CD4-positive, alpha-beta T cell (primary cell): ENCODE data around the gene RGS17. TPM values are rescaled to one million over a fixed set of nuclear protein-coding genes. Genes with fewer than 3 reads are reported as not detected.

Experiments used
- ATAC-seq: fragments of 200-7000 bp; cut with Tn5 transposase; one replicate; pipeline ENCODE4 v1.10.0; 2022; ENCODE audit warnings: mild to moderate bottlenecking; ENCODE audit not compliant: poor library complexity
- CTCF ChIA-PET: fragments of 350-600 bp; sonication (Branson Sonifier 250); formaldehyde crosslinking; loops from one replicate; lab custom pipeline; 2021; ENCODE audit warnings: antibody characterized with exemption, inconsistent platforms; lab: Charles Lee
- POLR2A ChIA-PET: fragments of 350-600 bp; sonication (Branson Sonifier 250); formaldehyde crosslinking; loops from one replicate; lab custom pipeline; 2021; ENCODE audit warnings: antibody characterized with exemption, inconsistent platforms; lab: Charles Lee
- DNase-seq, 14 experiments: peaks; one replicate each; pipeline ENCODE4 v3.0.0-alpha.2; 2013 to 2020; ENCODE audit warnings: mixed read lengths in 2 of 14
- H3K27ac ChIP-seq, 2 donors: one replicate each; pipeline versions ENCODE4 v1.5.1 to v1.7.0; 2013; ENCODE audit warnings: low read length in 2 of 2, low read depth in 1 of 2, mild to moderate bottlenecking in 1 of 2
- H3K27me3 ChIP-seq, 2 experiments: 1 replicate in 1 of 2; 2 replicates in 1 of 2; pipeline versions ENCODE4 v1.6.1 to v1.7.0; 2013; ENCODE audit warnings: low read length in 2 of 2, control low read depth in 1 of 2, mild to moderate bottlenecking in 1 of 2, moderate library complexity in 1 of 2; ENCODE audit not compliant: insufficient read depth in 2 of 2, control insufficient read depth in 1 of 2
- H3K36me3 ChIP-seq: one replicate; pipeline ENCODE4 v1.6.1; 2013; ENCODE audit warnings: low read length, control low read depth; ENCODE audit not compliant: insufficient read depth
- H3K4me1 ChIP-seq: one replicate; pipeline ENCODE4 v1.6.1; 2013; ENCODE audit warnings: low read length, control low read depth; ENCODE audit not compliant: insufficient read depth
- H3K4me3 ChIP-seq: one replicate; pipeline ENCODE4 v1.5.1; 2013; ENCODE audit warnings: mild to moderate bottlenecking, low read length, moderate library complexity
- H3K9me3 ChIP-seq, 2 experiments: 1 replicate in 1 of 2; 2 replicates in 1 of 2; pipeline versions ENCODE4 v1.6.1 to v1.7.0; 2013; ENCODE audit warnings: low read length in 2 of 2, mild to moderate bottlenecking in 2 of 2, control low read depth in 1 of 2, moderate library complexity in 1 of 2; ENCODE audit not compliant: control insufficient read depth in 1 of 2, insufficient read depth in 1 of 2
- H3K27ac Mint-ChIP-seq: one replicate; pipeline ENCODE4 v1.8.0; 2020; ENCODE audit warnings: mixed read lengths
- H3K27me3 Mint-ChIP-seq: one replicate; pipeline ENCODE4 v1.8.0; 2021; ENCODE audit warnings: mixed read lengths
- H3K36me3 Mint-ChIP-seq: one replicate; pipeline ENCODE4 v1.8.0; 2021; ENCODE audit warnings: low read depth, mixed read lengths
- H3K4me1 Mint-ChIP-seq: one replicate; pipeline ENCODE4 v1.8.0; 2021; ENCODE audit warnings: low read depth, mixed read lengths
- H3K4me3 Mint-ChIP-seq: one replicate; pipeline ENCODE4 v1.8.0; 2020; ENCODE audit warnings: mild to moderate bottlenecking, mixed read lengths
- H3K9me3 Mint-ChIP-seq: one replicate; pipeline ENCODE4 v1.8.0; 2020; ENCODE audit warnings: mixed read lengths
- intact Hi-C, 2 experiments: fragments of 100-400 bp; cut with DNase I in 1 of 2; cut with micrococcal nuclease in 1 of 2; formaldehyde crosslinking; loops; one replicate each; pipeline versions ENCODE4 v1.15.1 to v1.9.0; 2023 to 2025; cut with DNase I, micrococcal nuclease
- total RNA-seq, 174 experiments: library from RNA in 2 of 174; stranded (reverse) in 2 of 174; gene quantifications; one replicate each; pipeline ENCODE4 v1.2.3 and lab custom pipeline; 2021 to 2026
- TF ChIP-seq, protein P1 (sequence below): fragments of 200-600 bp; IDR thresholded peaks from one replicate; pipeline ENCODE4 v1.8.0; 2022; ENCODE audit warnings: antibody characterized with exemption, mild to moderate bottlenecking

Gene RGS17
- total RNA-seq, 2 experiments from 2014 or later = not detected

DNA sequence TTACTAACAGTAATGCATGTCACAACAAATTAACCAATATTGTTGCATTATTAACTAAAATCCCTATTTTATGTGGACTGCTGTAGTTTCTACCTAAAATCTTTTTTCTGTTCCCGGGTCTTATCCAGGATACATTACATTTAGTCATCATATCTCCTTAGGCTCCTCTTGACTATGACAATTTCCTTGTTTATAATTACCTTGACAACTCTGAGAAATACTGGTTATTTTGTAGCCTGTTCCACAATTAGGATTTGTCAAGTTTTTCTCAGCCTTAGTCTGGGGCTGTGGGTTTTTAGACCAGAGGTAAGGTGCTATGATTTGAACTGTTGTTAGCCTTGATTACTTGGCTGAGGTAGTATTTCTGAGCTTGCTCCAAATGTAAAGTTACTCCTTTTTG, 152.0 kb downstream of the RGS17 start:
- Mint-ChIP-seq H3K4me3 (no peak overlapping the region), H3K4me1 (peaks cover 67% of the 10 kb centered on the region), H3K36me3 (peaks cover 35% of the 10 kb centered on the region), H3K9me3 (no peaks in the 10 kb centered on the region), H3K27me3 (no peaks in the 10 kb centered on the region), H3K27ac (no peak overlapping the region)
- TF ChIP-seq, protein P1, sequence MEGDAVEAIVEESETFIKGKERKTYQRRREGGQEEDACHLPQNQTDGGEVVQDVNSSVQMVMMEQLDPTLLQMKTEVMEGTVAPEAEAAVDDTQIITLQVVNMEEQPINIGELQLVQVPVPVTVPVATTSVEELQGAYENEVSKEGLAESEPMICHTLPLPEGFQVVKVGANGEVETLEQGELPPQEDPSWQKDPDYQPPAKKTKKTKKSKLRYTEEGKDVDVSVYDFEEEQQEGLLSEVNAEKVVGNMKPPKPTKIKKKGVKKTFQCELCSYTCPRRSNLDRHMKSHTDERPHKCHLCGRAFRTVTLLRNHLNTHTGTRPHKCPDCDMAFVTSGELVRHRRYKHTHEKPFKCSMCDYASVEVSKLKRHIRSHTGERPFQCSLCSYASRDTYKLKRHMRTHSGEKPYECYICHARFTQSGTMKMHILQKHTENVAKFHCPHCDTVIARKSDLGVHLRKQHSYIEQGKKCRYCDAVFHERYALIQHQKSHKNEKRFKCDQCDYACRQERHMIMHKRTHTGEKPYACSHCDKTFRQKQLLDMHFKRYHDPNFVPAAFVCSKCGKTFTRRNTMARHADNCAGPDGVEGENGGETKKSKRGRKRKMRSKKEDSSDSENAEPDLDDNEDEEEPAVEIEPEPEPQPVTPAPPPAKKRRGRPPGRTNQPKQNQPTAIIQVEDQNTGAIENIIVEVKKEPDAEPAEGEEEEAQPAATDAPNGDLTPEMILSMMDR = no peak
- no peaks in the 10 kb centered on the region for H3K27me3 ChIP-seq
- no peaks in the 10 kb centered on the region for H3K9me3 ChIP-seq
- H3K4me1 ChIP-seq = peaks cover 19% of the 10 kb centered on the region
- no peak for DNase-seq
- H3K4me3 ChIP-seq = no peak overlapping the region
- intact Hi-C loops = no loop called here
- POLR2A ChIA-PET = no interaction called here
- peaks cover 8% of the 10 kb centered on the region for H3K36me3 ChIP-seq
- no peak for ATAC-seq
- H3K27ac ChIP-seq = no peak overlapping the region
- CTCF ChIA-PET = no interaction called here

DNA sequence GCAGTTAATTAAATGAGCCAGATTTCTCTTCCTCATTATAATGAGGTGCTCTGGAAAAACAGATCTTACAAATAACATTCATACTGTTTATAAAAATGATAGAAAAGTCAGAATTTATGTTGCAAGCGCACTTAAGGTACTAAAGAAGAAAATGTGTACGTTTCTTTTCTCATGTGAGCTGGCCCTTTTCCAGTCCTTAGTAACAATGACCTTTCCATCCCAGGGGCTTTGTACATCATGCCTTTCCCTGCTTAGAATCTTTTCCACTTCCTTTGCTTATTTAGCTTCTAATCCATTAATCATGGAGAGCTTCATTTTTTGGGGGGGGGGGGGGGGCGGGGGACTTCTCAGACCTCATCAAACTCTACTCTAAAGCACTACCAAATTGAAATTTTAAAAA, 153.0 kb downstream of the RGS17 start:
- ATAC-seq (no peak), DNase-seq (no peak)
- CTCF ChIA-PET = no interaction called here
- peaks cover 13% of the 10 kb centered on the region for H3K36me3 ChIP-seq
- no peaks in the 10 kb centered on the region for H3K27me3 ChIP-seq
- peaks cover 62% of the 10 kb centered on the region for H3K4me1 Mint-ChIP-seq
- H3K27me3 Mint-ChIP-seq = no peaks in the 10 kb centered on the region
- POLR2A ChIA-PET = no interaction called here
- no peak overlapping the region for H3K27ac ChIP-seq
- no peak overlapping the region for H3K4me3 Mint-ChIP-seq
- H3K9me3 ChIP-seq = no peaks in the 10 kb centered on the region
- peaks cover 14% of the 10 kb centered on the region for H3K4me1 ChIP-seq
- intact Hi-C loops = no loop called here
- H3K36me3 Mint-ChIP-seq = peaks cover 35% of the 10 kb centered on the region
- no peak overlapping the region for H3K4me3 ChIP-seq
- no peak overlapping the region for H3K27ac Mint-ChIP-seq
- TF ChIP-seq, protein P1 = no peak
- no peaks in the 10 kb centered on the region for H3K9me3 Mint-ChIP-seq

DNA sequence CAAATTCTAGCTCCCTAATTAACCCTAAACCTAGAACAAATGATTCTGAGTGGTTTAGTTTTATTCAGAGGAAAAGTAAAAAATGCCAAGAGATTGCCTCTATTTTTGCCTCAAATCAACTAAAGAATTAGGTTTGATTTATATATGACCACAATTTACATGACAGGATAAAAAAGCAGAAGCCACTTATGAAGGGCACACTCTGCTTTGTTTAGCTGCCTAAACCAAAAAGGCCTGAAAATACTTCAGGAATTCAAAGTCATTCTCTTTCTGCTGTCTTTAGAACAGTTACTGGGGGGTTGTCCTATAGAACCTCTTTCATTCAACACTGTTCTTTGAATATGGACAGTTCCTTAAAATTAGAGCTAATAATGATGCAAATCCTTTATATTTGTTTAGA, 153.5 kb downstream of the RGS17 start:
- no peak overlapping the region for H3K4me3 ChIP-seq
- POLR2A ChIA-PET = no interaction called here
- DNase-seq (no peak), ATAC-seq (no peak)
- CTCF ChIA-PET = no interaction called here
- peaks cover 58% of the 10 kb centered on the region for H3K4me1 Mint-ChIP-seq
- H3K27ac Mint-ChIP-seq = no peak overlapping the region
- intact Hi-C loops = no loop called here
- H3K27me3 Mint-ChIP-seq = no peaks in the 10 kb centered on the region
- peaks cover 39% of the 10 kb centered on the region for H3K36me3 Mint-ChIP-seq
- H3K4me3 Mint-ChIP-seq = no peak overlapping the region
- H3K36me3 ChIP-seq = peaks cover 18% of the 10 kb centered on the region
- no peaks in the 10 kb centered on the region for H3K9me3 ChIP-seq
- H3K9me3 Mint-ChIP-seq = no peaks in the 10 kb centered on the region
- TF ChIP-seq, protein P1 = no peak
- peaks cover 11% of the 10 kb centered on the region for H3K4me1 ChIP-seq
- no peak overlapping the region for H3K27ac ChIP-seq
- H3K27me3 ChIP-seq = no peaks in the 10 kb centered on the region
